DOHH2 (cell line): ENCODE measurements around the gene MLLT10.

Experiments
- CTCF ChIP-seq: fragments of 200-600 bp; sonication (generic); IDR thresholded peaks from one replicate; pipeline ENCODE4 v1.5.1; 2014; ENCODE audit warnings: antibody characterized with exemption, mild to moderate bottlenecking, low read depth, low read length; ENCODE audit not compliant: poor library complexity, severe bottlenecking
- EZH2phosphoT487 ChIP-seq: fragments of 200-600 bp; sonication (generic); IDR thresholded peaks from 2 replicates; pipeline ENCODE4 v1.6.1; 2017; ENCODE audit warnings: borderline replicate concordance, mild to moderate bottlenecking, antibody characterized with exemption, low read length, moderate library complexity, mixed read lengths

- no peak for TF ChIP-seq CTCF
- no peak for TF ChIP-seq EZH2phosphoT487
These were observed 32.9 kb upstream of the MLLT10 start for GRCh38 chr10:21501091-21501490.
